ENCODE data around the gene ZFYVE1.
A peak's percentile ranks its signal among the peaks of the same experiment; 100 is the strongest.

The ZFYVE1 gene

DNA sequence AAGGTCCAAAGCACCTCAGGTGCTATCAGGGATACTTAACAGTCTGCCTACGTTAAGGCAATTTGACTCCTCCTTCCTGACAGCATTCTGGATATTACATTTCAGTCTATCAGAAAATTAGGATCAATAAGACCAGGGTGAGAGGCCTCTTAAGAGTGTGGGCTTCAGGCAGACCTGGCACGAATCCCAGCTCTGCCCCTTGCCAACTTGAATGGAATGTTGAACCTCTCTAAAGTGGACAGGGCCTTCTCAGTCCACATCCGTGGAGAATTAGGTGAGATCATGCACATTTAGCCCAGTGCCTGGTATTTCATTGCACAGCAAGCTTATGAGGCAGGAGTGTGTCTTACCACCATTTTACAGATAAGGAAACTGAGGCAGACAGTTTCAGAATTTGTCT, 74.7 kb downstream of the ZFYVE1 start:
- DNase-seq: no peak

DNA sequence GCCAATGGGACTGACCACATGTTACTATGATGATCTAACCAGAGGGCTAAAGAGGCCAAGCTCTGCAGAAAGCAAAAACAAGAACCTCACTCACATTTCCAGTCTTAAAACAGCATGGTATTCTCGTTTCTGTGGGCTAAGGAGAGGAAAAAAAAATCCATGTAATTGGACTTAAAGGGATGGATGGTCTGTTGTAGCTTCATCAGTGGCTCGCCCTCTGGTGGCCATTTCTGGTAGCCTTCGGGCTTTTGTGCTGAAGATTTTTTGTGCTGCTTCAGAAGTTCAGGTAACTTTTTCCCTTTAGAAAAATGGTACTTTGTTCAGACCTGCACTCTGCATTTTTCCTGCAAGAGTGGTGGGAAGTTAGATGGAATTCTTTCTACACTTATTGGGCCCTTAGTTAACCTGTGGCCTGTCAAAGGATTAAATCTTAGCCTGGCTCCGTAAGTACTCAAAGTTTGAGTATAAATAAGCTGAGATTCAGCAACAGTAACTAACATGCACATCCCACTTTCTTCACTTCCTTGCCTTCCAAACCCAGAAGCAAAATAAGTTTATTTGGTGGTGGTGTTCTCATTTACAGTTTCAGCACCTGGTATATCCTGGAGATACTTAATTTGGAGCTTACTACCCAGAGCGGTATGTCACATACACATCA, 78.3 kb downstream of the ZFYVE1 start:
- peak; percentile 64 for DNase-seq

DNA sequence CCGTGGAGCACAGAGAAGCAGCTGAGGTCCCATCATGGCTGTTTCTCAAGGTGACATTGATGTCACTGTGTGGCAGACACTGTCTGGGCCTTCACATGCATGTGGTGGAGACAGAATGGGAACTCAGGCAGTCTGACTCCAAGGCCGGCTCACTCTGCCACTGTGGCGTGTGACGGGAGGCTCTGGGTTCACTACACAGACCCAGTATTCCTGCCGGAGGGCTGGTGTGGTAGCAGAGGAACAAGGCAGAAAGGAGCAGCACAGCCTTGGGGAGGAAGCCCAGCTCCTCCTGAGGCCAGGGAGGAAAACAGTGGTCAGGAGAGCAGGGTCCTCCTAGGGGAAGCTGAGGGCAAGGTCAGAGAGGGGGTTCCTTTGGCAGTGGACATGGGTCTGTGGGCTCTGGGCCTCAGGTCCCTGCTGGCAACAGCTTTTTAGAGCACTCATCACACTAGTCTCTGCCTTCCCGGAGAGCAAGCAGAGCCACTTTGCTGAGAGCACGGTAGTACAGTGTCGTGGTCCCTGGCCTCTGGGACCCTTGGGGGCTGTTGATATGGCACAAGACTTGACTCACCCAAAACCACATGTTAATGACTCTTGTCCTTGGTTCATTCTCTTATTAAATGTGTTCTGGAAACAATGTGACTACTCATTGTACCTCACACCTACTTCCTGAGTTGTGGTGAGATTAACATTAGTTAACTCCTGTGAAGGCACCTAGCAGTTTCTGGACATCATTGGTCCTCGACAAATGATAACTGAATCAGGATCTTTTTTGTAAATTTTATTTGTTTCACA, 79.3 kb downstream of the ZFYVE1 start:
- DNase-seq: peak; percentile 21

DNA sequence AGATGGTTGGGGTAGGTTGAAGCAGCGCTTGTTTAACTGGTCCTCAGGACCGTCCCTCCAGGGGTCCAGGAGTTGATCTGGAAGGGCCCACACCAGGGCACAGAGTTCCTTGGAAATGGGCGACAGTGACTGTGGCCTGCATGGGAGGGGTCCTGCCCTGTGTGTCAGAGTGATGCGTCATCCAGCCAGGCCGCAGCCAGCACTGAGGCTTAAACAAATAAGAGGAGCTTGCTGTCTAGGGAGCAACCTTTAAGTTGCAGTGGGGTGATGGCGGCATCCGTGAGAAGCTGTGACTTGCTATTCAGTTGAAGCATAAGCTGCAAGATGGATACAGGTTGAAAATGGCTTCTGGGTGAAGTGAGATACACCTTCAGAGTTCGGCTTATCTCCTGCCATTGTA, 80.4 kb downstream of the ZFYVE1 start:
- DNase-seq: no peak

DNA sequence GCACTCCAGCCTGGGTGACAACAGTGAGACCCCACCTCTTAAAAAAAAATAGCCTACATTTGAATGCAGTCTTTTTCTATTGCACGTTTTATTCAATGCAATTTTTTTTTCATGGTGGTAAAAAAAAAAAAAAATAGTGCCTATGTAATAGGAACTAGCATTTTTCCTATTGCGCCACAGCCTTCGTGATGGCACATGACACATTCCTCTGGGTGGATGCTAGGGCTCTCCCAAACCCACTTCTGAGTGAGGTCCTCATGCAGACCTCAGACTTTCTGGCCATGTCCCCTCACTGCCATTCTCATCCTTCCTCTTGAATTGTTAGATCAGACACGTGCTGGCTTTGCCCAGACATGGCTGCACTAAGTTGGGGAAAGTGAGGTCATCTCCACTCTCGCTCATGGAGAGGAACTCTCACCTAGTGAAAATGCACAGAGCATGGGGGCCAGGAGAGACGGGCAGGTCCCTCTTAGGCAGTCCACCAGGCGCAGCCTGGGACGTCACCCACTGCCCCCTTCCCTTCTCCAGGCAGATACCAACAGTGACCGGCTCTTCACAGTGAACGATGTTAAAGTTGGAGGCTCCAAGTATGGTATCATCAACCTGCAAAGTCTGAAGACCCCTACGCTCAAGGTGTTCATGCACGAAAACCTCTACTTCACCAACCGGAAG, 81.4 kb downstream of the ZFYVE1 start:
- no peak for DNase-seq

DNA sequence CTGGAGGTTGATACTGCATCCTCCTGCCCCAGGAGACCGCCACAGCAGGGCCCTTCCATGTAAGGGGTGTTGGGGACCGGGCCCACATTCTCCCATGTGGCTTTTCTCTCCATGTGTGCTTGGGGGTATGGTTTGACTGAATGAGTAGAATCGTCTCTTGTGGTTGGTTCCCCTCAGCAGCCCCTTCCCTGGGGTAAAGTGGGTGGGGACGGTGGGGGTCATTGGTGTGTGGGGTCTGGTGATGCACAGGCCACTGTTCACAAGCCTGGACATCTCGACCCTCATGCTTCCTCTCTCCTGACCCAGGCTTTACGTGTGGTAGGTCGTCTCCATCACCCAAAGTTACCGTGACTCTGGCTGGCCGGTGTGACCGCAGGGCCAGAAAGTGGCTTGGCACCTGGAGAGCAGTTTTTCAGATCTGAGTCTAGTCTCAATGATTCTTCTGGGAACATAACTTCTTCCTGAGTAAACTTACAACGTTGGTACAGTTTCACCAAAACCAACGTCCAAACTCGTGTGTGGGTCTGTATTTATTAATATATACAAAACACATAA, 83.0 kb downstream of the ZFYVE1 start:
- DNase-seq: no peak

DNA sequence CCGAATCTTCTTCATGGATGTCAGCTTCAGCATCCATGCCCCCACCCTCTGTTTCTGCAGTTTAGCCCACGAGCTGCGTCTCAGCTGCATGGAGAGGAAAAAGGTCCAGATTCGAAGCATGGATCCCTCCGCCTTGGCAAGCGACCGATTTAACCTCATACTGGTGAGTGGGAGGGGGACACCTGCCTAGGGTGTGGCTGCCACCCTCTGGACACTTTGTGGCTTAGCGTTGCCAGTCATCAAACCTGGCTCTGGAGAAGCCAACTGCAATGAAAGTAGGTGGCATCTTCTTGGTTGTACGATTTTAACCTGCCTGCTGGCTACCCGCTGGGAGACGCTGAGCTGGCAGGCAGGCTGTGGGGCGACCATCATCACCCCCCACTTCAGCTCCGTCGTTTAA, 84.0 kb downstream of the ZFYVE1 start:
- DNase-seq: no peak

DNA sequence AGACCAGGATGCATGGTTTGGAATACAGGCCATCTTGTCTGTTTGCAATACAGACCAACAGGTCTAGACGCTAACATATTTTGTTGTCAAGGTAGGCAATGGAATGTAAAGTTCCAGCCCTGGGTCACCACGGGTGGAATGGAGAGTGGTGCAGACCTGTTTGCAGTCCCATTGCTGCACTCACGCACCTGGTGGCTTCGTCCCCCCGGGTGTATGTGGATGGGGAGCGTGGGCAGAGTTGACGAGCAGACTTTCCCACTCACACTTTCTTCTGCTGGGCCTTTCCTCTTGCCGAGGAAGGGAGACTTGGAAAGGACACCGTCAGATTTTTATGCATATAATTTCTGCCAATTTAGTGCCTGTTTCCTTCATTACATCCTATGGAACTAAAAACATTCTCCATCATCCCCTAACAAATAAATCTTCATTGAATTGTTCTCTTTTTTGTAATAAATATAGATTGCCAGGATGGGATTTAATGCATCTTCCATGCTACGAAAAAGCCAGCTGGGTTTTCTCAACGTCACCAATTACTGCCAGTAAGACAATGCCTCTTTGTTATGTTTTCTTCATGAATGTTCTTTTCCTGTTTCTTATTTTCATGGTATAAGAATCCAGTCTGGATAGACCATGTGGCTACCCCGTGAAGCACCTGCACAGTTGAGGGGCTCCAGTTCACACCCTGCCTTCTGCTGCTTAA, 85.5 kb downstream of the ZFYVE1 start:
- DNase-seq: no peak

DNA sequence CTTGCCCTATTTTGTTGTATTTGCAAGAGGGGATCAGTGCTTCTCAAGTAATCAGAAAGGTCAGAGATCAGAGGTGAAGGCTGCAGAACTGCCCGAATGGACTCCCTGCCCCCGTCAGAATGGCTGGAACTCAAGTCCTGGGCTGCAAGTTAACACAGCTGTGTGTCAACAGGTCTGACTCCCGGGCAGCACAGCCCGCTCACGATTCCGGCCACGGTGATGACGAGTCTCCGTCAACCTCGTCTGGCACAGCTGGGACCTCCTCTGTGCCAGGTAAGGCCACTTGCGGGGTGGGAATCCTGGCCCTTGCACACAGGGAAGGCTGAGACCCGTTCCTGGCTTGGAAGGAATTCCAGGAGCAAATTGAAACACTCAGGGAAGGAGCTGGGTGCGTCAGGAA, 87.3 kb downstream of the ZFYVE1 start:
- no peak for DNase-seq

DNA sequence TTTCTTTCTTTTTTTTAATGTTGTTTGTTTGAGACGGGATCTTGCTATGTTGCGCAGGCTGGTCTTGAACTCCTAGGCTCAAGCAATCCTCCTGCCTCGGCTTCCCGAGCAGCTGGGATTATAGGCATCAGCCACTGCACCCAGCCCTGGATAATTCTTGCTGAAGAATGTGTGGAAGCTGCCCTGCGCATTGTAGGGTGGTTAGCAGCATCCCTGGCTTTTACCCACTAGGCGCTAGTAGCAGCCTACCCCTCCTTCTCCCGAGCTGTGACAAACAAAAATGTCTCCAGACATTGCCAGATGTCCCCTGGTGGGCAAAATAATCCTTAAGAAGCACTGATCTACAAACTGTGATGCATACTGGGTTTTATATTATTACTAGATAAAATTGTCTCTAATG, 94.0 kb downstream of the ZFYVE1 start:
- no peak for DNase-seq

DNA sequence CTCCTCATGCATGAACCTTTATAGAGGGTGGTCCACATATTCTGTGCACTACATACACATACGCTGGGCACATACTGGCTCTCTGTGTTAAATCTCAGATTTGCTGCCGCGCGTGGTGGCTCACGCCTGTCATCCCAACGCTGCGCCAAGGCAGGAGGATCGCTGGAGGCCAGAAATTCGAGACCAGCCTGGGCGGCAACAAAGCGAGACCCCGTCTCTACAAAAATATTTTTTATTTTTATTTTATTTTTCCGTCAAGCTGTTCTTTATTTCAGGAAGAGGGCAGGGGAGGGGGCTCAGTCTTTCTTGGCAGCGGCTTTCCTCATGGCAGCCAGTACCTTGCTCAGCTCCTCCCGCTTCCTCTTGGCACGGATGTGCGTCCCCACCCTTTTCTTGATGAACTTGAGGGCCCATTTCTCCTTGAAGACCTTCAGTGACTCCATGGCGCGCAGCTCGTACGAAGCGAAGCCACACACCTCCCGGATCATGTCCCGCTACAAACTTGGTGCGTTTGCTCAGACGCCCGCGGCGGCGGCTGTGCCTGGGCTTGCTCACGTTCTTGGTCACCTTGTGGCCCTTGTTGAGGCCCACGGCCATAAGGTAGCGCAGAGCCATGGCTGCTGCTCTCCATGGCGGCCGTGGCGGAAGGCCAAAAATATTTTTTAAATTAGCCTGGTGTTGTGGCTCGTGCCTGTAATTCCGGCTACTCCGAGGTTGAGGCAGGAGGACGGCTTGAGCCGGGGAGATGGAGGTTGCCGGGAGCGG, 97.4 kb downstream of the ZFYVE1 start:
- no peak for DNase-seq

DNA sequence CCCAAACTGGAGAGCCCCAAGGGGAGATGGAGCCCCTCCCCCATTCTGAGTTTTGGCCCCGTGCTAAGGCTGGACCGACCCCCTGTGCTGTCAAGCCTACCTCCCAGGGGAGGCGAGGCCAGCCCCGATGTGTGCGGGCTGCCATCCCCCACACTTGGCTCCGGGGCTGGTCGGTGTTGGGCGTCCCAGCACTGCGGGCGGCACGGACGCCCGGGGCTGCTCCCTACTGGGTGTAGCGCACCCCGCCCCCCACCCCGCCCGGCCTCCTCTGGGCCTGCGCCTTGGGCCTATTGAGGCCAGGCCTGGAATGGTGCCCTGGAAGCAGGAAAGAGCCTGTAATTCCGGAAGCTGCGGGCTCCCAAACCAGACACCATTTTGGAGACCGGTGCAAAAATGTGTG, 98.0 kb downstream of the ZFYVE1 start:
- no peak for DNase-seq

DNA sequence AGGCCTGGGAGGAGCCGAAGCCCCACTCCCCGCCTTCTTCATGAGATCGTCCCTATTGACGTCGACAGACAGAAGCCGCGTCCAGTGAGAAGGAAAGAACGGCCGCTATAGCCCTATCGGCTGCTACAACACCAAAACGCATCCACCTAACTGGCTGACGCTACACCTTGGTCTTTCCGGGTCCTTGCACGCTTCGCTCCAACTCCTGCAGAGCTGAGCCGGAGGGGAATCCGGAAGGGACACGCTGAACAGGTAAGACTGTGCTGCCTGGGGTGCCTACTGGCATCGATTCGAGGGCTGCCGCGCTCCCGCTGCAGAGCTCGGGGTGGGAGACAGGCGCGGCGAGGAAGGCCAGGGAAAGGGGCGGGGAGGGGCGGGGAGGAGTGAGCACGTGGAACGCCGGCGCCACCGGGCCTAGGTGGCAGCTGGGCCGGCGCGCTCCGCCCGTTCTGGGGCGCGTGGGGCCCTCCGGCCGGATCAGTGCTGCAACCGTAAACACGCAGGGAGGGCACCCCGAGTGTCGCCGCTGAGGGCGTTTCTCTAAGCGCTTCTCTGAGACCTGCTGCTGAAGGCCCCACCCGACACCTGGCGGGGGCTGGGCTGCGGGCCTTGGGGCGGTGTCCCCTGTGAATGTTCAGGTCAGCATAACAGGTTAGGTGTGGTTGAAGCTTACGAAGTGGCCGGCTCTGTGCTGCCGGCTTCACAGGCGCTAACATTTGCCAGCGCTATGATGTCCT, 100.4 kb downstream of the ZFYVE1 start, which contains the start of gene DCAF4:
TSS of gene DCAF4 (plus strand) at position 173 of the 737 bp plus-strand sequence. CDS start 11,515 bp downstream, outside the sequence.
- peak; percentile 99 for DNase-seq

DNA sequence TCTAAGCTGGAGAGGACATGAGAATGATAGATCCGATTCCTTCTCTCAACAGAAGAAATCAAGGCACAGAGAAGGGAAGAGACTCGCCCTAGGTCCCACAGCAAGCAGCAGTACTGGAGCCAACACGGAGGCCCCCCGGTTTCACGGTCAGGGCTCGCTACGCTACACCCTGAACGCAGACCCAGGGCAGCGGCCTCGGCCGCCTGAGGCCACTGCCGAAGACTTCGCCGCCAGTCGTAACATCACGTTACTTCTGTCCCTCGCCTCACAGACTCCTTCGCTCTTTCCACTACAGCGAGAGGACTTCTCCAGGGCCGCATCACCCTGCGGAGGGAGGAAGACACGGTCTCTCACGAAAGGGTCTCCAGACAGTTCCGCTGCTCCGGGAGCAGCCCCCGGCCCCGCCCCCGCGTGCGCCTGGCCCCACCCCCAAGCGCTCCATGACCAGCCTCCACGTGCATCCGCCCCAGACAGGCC, 101.1 kb downstream of the ZFYVE1 start:
- DNase-seq: no peak

DNA sequence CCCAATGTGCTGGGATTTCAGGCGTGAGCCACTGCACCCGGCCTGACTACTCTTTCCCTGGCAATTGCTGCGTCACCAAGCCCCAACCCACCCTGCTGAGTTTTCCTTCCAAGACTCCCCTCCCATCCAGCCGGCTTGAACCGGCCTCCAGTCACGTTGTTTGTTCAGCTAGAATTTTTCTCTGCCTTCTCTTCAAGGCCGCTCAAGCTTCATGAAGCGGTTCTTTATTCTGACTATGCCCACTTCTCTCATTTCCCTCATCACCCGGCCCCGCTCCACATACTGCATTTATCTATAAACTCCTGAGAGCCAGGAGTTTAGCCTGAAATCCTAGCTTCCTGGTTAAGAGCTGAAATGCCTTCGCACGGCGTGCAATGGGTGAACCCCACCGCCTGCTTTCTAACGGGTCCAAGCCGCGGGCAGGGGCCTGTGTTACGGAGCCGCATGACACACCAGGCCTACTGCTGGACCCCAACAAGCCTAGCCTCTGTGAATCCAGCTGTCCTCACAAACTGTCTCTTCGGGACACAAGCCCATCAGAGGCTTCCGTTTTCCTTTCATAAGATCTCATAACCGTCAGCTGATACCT, 101.6 kb downstream of the ZFYVE1 start:
- DNase-seq: no peak

DNA sequence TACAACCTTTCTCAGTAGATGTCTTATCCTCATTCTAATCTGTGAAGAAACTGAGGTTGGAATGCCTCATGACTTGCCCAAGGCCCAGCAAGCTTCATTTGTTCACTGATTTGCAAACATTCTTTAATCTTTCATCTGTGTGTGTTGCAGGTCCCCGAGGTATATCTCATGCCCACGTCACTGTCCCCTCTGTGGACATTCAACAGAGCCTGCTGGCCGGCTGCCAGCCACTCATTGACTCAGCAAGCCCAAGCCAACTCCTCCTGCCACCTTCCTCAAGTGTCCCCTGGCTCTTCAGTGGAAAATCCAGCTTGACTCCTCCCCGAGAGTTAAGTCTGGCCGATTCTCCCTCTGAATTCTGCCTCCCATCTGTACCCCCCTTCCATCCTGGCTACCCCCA, 102.6 kb downstream of the ZFYVE1 start:
- no peak for DNase-seq

DNA sequence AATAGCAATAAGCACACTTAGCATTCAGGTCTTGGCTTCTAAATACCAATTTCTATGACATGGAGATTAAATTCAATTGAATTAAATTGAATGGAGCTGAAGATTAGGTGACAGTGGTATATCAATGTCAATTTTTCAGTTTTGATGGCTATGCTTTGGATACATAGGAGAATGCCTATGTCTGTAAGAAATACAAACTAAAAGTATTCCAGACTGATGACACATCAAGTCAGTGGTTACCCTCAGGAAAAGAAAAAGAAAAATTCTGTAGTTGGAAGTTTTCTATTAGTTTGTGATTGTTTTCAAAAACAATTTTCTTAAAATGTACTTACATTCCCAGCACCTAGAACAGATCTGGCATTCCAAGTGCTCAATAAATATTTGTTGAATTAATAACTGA, 105.5 kb downstream of the ZFYVE1 start:
- no peak for DNase-seq

DNA sequence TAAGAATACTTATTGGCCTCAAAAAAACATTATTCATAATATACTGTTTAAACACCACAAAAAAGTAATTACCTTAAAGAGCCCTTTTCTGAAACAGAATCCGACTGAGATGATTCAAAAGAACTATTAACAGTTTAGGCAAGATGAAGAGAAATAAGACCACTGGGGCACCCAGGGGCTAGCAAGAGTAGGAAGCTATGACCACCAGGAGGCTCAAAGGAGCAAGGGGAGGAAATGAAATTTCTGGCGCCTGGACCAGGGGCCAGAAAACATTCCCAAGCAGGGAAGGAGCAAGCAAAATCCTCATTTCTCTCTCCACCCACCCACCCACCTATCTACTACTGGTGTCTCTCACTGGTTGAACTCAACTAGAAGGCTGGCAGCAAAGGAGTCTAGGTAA, 106.9 kb downstream of the ZFYVE1 start:
- DNase-seq: no peak

All from activated CD4-positive, alpha-beta T cell treated with anti-CD3 and anti-CD28 coated beads, Interleukin-10, Interleukin-2, amounts not matched to agents 100 ng/mL and 50 ng/mL, durations not matched to agents 16 hours and 8 hours (primary cell).